Measurements from ENCODE around the gene IP6K2.

IP6K2 gene

GRCh38 chr3:48639944-48640606 lies 76.9 kb downstream of the IP6K2 start:
- no peak for DNase-seq (ENCODE audit: low read depth in 2 of 2)

Data from fibroblast of skin of left biceps (primary cell).